MM.1S (cell line): ENCODE results near the gene BMP7.

Experiments used
- EZH2 ChIP-seq: fragments of 300-600 bp; sonication (generic); optimal IDR thresholded peaks from 2 replicates; pipeline ENCODE3; 2017; ENCODE audit warnings: low read depth, mild to moderate bottlenecking, antibody characterized with exemption, low read length, mixed read lengths
- EZH2phosphoT487 ChIP-seq: fragments of 300-600 bp; sonication (generic); IDR thresholded peaks from 2 replicates; pipeline ENCODE4 v1.6.1; 2018; ENCODE audit warnings: antibody characterized with exemption, low read length
- TF ChIP-seq, protein P1 (sequence below): fragments of 300-600 bp; sonication (generic); IDR thresholded peaks from 2 replicates; pipeline ENCODE4 v1.5.1; 2016; ENCODE audit warnings: antibody characterized with exemption, low read length, mixed read lengths

GRCh38 chr20:57222631-57222950 lies 43.9 kb downstream of the BMP7 start:
- TF ChIP-seq, protein P1, sequence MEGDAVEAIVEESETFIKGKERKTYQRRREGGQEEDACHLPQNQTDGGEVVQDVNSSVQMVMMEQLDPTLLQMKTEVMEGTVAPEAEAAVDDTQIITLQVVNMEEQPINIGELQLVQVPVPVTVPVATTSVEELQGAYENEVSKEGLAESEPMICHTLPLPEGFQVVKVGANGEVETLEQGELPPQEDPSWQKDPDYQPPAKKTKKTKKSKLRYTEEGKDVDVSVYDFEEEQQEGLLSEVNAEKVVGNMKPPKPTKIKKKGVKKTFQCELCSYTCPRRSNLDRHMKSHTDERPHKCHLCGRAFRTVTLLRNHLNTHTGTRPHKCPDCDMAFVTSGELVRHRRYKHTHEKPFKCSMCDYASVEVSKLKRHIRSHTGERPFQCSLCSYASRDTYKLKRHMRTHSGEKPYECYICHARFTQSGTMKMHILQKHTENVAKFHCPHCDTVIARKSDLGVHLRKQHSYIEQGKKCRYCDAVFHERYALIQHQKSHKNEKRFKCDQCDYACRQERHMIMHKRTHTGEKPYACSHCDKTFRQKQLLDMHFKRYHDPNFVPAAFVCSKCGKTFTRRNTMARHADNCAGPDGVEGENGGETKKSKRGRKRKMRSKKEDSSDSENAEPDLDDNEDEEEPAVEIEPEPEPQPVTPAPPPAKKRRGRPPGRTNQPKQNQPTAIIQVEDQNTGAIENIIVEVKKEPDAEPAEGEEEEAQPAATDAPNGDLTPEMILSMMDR = no peak
- TF ChIP-seq EZH2 = no peak
- no peak for TF ChIP-seq EZH2phosphoT487
